GM12874 (cell line): ENCODE results near the gene KIF1A.

Source experiments
- CTCF ChIP-seq: IDR thresholded peaks from 2 replicates; pipeline ENCODE4 v1.5.1; 2011; ENCODE audit warnings: low read depth, mild to moderate bottlenecking, control low read depth, low read length, moderate library complexity; ENCODE audit not compliant: insufficient read depth

Gene KIF1A

GRCh38 chr2:240793313-240794177, 26.5 kb downstream of the KIF1A start:
- no peak for TF ChIP-seq CTCF

GRCh38 chr2:240792629-240793312, 27.2 kb downstream of the KIF1A start:
- TF ChIP-seq CTCF, result no peak

- no peak for TF ChIP-seq CTCF
Measured at GRCh38 chr2:240791821-240792628, 28.0 kb downstream of the KIF1A start.

GRCh38 chr2:240791221-240791800, 28.7 kb downstream of the KIF1A start:
- no peak for TF ChIP-seq CTCF

GRCh38 chr2:240790370-240791220, 29.4 kb downstream of the KIF1A start:
- no peak for TF ChIP-seq CTCF

- no peak for TF ChIP-seq CTCF
Measured at GRCh38 chr2:240789501-240790369, 30.3 kb downstream of the KIF1A start.
